NT2/D1 (cell line): ENCODE measurements around the gene CUZD1.
"Not testable (repeated sequence)": the region's sequence is repeated elsewhere in the genome, so short reads cannot be mapped to it uniquely, and the experiment has no call there.

Source experiments
- DNase-seq: peaks from one replicate; pipeline ENCODE4 v3.0.0-alpha.2; 2011; ENCODE audit warnings: low read depth, low spot score
- H3K27me3 ChIP-seq: 2 replicates; pipeline ENCODE4 v1.6.0; 2011; ENCODE audit warnings: mild to moderate bottlenecking; ENCODE audit not compliant: insufficient read length, insufficient read depth
- H3K36me3 ChIP-seq: 2 replicates; pipeline ENCODE4 v1.6.1; 2011; ENCODE audit warnings: mild to moderate bottlenecking, low read length, mixed read lengths; ENCODE audit not compliant: insufficient read depth, insufficient read length
- H3K4me1 ChIP-seq: 2 replicates; pipeline ENCODE4 v1.5.1; 2011; ENCODE audit not compliant: insufficient read depth, insufficient read length
- H3K4me3 ChIP-seq: 2 replicates; pipeline ENCODE4 v1.5.1; 2011; ENCODE audit warnings: low read depth; ENCODE audit not compliant: insufficient read length
- H3K9ac ChIP-seq: 2 replicates; pipeline ENCODE4 v1.6.0; 2011; ENCODE audit warnings: low read depth; ENCODE audit not compliant: insufficient read length
- H3K9me3 ChIP-seq: 2 replicates; pipeline ENCODE4 v1.5.1; 2011; ENCODE audit warnings: mild to moderate bottlenecking, low read length; ENCODE audit not compliant: insufficient read depth
- SUZ12 ChIP-seq: IDR thresholded peaks from 2 replicates; pipeline ENCODE4 v1.6.1; 2011; ENCODE audit not compliant: insufficient read length, insufficient read depth; ENCODE audit errors: extremely low read depth
- YY1 ChIP-seq: IDR thresholded peaks from 2 replicates; pipeline ENCODE4 v1.6.1; 2011; ENCODE audit not compliant: insufficient read length, insufficient read depth
- ZNF274 ChIP-seq: IDR thresholded peaks from 2 replicates; pipeline ENCODE4 v1.6.1; 2011; ENCODE audit warnings: mild to moderate bottlenecking, low read depth, low read length

The CUZD1 gene

DNA sequence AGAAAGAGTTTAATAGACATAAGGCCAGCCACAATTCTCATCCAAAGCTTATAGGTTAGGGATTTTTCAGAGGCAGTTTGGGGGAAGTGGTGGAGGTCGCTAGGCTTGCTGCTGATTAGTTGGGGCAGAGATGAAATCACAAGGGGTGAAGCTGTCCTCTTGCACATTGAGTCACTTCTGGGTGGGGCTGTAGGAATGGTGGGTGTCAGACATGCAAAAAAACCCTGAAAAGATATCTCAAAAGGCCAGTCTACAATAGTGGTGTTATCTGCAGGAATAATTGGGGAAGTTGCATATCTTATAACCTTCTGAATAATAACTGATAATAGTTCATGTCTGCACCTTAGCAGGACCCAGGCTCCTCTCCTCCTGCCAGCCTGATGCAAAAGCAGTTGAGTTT lies 31.6 kb upstream of the CUZD1 start:
- Histone ChIP-seq H3K9ac (no peak overlapping the region), H3K4me1 (peaks cover 2% of the 10 kb centered on the region), H3K36me3 (no peaks in the 10 kb centered on the region), H3K4me3 (no peak overlapping the region), H3K27me3 (peaks cover 2% of the 10 kb centered on the region), H3K9me3 (peaks cover 12% of the 10 kb centered on the region; the same call in 1 of the 2 replicates)
- no peak for DNase-seq
- TF ChIP-seq SUZ12 (no peak), YY1 (no peak), ZNF274 (no peak)

DNA sequence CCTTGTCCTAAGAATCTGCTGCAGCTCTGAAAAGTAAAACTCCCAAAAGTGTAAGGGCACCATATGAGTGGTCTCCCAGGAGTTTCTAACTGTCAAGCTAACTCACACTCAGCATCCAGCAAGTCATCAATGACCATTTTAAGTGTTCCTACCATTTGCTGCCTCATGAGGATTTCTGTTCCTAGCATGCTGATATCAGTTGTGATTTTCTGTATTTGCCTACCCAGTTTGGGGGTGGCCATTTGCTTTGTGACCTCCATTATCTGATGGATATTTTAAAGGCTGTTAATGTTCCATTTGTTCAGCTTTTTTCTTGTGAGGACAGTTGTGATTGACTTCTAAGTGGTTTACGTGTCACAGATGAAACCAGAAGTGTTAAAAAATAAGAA lies 30.8 kb upstream of the CUZD1 start:
- no peak overlapping the region for H3K4me3 ChIP-seq
- H3K9me3 ChIP-seq, result peaks cover 12% of the 10 kb centered on the region; the same call in 1 of the 2 replicates
- peaks cover 2% of the 10 kb centered on the region for H3K27me3 ChIP-seq
- no peaks in the 10 kb centered on the region for H3K36me3 ChIP-seq
- H3K4me1 ChIP-seq, result peaks cover 2% of the 10 kb centered on the region
- TF ChIP-seq YY1 (no peak), SUZ12 (no peak), ZNF274 (no peak)
- no peak overlapping the region for H3K9ac ChIP-seq
- DNase-seq, result no peak

DNA sequence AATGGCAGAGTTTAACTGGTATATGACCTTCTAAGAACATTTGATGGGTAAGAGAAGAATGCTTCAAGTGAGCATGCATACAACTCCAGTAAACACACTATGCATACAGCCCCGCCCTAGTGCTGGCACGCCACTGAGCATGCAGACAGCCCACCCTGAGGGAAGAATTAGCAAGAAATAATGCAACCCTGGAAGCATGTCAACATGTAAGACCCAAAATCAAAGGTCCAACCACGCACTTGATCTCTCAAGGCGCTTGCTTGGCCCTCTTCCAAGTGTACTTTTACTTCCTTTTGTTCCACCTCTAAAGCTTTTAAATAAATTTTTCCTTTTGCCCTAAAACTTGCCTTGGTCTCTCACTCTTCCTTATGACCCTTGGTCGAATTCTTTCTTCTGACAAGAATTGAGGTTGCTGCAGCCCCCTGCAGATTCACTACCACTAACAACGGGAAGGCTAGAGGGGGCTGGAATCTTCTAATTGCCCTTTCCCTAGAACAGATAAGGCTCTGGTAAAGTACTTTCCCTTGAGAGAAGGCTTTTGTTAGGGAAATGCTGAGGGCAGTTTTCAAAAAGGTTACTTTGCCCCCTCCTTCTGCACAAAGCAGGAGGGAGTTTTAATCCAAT lies 30.3 kb upstream of the CUZD1 start:
- TF ChIP-seq SUZ12, result no peak
- H3K9me3 ChIP-seq, result peaks cover 12% of the 10 kb centered on the region; the same call in 1 of the 2 replicates
- H3K36me3 ChIP-seq, result no peaks in the 10 kb centered on the region
- no peak overlapping the region for H3K4me3 ChIP-seq
- H3K4me1 ChIP-seq, result peaks cover 2% of the 10 kb centered on the region
- H3K9ac ChIP-seq, result no peak overlapping the region
- DNase-seq, result peak; percentile 87
- no peaks in the 10 kb centered on the region for H3K27me3 ChIP-seq

DNA sequence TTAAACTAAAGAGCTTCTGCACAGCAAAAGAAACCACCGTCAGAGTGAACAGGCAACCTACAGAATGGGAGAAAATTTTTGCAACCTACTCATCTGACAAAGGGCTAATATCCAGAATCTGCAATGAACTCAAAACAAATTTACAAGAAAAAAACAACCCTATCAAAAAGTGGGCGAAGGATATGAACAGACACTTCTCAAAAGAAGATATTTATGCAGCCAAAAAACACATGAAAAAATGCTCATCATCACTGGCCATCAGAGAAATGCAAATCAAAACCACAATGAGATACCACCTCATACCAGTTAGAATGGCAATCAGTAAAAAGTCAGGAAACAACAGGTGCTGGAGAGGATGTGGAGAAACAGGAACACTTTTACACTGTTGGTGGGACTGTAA lies 26.3 kb upstream of the CUZD1 start:
- H3K9me3 ChIP-seq, result peaks cover 18% of the 10 kb centered on the region
- not testable (repeated sequence) for H3K36me3 ChIP-seq, H3K9ac ChIP-seq, H3K4me3 ChIP-seq, DNase-seq, H3K27me3 ChIP-seq, H3K4me1 ChIP-seq

DNA sequence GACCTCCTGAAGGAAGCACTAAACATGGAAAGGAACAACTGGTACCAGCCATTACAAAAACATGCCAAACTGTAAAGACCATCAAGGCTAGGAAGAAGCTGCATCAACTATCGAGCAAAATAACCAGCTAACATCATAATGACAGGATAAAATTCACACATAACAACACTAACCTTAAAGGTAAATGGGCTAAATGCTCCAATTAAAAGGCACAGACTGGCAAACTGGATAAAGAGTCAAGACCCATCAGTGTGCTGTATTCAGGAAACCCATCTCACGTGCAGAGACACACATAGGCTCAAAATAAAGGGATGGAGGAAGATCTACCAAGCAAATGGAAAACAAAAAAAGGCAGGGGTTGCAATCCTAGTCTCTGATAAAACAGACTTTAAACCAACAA lies 23.1 kb upstream of the CUZD1 start:
- not testable (repeated sequence) for H3K36me3 ChIP-seq, H3K4me3 ChIP-seq, H3K4me1 ChIP-seq, H3K9ac ChIP-seq, DNase-seq, H3K27me3 ChIP-seq
- peaks cover 24% of the 10 kb centered on the region for H3K9me3 ChIP-seq

DNA sequence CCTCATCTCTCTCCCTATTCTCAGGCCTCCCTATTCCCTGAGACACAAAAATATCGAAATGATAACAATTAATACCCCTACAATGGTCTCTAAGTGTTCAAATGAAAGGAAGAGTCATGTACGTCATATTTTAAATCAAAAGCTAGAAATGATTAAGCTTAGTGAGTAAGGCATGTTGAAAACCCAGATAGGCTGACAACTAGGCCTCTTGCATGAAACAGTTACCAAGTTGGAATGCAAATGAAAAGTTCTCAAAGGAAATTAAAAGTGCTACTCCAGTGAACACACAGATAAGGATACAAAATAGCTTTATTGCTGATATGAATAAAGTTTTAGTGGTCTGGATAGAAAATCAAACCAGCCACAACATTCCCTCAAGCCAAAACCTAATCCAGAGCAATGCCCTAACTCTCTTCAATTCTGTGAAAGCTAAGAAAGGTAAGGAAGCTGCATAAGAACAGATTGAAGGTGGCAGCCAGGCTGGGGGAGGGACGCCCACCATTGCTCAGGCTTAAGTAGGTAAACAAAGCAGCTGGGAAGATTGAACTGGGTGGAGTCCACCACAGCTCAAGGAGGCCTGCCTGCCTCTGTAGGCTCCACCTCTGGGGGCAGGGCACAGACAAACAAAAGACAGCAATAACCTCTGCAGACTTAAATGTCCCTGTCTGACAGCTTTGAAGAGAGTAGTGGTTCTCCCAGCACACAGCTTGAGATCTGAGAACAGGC lies 21.3 kb upstream of the CUZD1 start:
- not testable (repeated sequence) for DNase-seq, H3K4me3 ChIP-seq, H3K4me1 ChIP-seq, H3K9ac ChIP-seq, H3K27me3 ChIP-seq, H3K36me3 ChIP-seq
- peaks cover 15% of the 10 kb centered on the region for H3K9me3 ChIP-seq

DNA sequence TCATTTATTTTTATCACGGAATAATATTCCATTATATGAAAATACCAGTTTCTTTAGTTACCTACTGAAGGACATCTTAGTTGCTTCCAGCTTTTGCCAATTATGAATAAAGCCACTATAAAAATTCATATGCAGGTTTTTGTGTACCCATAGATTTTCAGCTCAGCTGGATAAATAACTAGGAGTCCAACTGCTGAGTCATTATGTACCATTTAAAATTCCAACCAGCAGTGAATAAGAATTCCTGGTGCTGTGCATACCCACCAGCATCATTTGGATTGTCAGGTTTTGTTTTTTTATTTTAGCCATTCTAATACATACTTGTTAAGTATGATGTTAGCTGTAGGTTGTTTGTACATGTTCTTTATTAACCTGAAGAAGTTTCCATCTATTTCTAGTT lies 19.2 kb upstream of the CUZD1 start:
- H3K4me1 ChIP-seq, result no peaks in the 10 kb centered on the region
- peaks cover 15% of the 10 kb centered on the region for H3K9me3 ChIP-seq
- DNase-seq, result no peak
- no peak overlapping the region for H3K4me3 ChIP-seq
- no peaks in the 10 kb centered on the region for H3K36me3 ChIP-seq
- no peak overlapping the region for H3K9ac ChIP-seq
- no peaks in the 10 kb centered on the region for H3K27me3 ChIP-seq
- TF ChIP-seq YY1 (no peak), SUZ12 (no peak), ZNF274 (no peak)

DNA sequence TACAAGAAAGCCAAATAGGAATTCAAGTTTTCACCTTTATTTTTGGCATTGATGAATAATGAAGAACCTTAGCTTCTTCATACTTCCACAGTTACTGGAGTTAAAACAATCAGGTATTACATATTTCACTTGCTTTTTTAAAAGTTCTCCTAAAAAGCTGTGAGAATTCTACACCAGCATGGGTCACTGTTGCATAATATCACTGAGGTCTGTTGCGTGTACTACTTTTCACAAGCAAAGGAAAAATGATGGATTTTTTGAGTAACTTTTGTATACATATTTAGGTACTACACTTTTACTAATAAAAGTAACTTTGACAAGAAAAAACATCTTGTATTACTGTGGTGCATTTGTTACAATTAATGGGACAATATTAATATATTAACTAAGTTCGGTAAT lies 18.5 kb upstream of the CUZD1 start:
- no peak for DNase-seq
- Histone ChIP-seq H3K27me3 (no peaks in the 10 kb centered on the region), H3K9ac (no peak overlapping the region), H3K9me3 (peaks cover 15% of the 10 kb centered on the region), H3K4me1 (no peaks in the 10 kb centered on the region), H3K4me3 (no peak overlapping the region), H3K36me3 (no peaks in the 10 kb centered on the region)
- TF ChIP-seq ZNF274 (no peak), SUZ12 (no peak), YY1 (no peak)
